ENCODE measurements around the gene ABI3BP. TPM values are rescaled to one million over a fixed set of nuclear protein-coding genes. Genes with fewer than 3 reads are reported as not detected.

The ABI3BP gene
- total RNA-seq, 4 donors from 2014 or later = 12.3 to 57.8 (median 22.0) TPM

- 90 to 96% methylated on average over 2 of the region's 2 CpGs for WGBS, 2 donors
These were observed 217.0 kb downstream of the ABI3BP start for GRCh38 chr3:100776097-100776729.

GRCh38 chr3:100775669-100776068 is 217.6 kb downstream of the ABI3BP start:
- intact Hi-C loops (cut with DNase I; ENCODE audit: low total_unique reads) = loop anchor here (1.0 kb wide), 1 partner anchor 20 kb away; no protein-coding TSS in a partner anchor
- no peak overlapping the region for H3K4me3 ChIP-seq (ENCODE audit: low read depth, poor library complexity, severe bottlenecking)
- TF ChIP-seq CTCF (IDR thresholded peaks at IDR 0.05) (no peak), POLR2A (IDR thresholded peaks at IDR 0.05) (no peak)
- no peak for DNase-seq (ENCODE audit: low spot score in 2 of 2)

More at GRCh38 chr3:100776097-100776729, 217.0 kb downstream of the ABI3BP start:
- no peak overlapping the region for H3K4me3 ChIP-seq (ENCODE audit: low read depth, poor library complexity, severe bottlenecking)
- intact Hi-C loops (cut with DNase I; ENCODE audit: low total_unique reads) = loop anchor here (1.0 kb wide), 1 partner anchor 19 kb away; no protein-coding TSS in a partner anchor
- no peak for TF ChIP-seq CTCF (IDR thresholded peaks at IDR 0.05)
- no peak for TF ChIP-seq POLR2A (IDR thresholded peaks at IDR 0.05)
- DNase-seq (ENCODE audit: low spot score in 2 of 2) = no peak

- WGBS, 2 donors = 82 to 85% methylated on average over 3 of the region's 3 CpGs
- H3K4me3 ChIP-seq (ENCODE audit: low read depth, poor library complexity, severe bottlenecking) = no peak overlapping the region
- intact Hi-C loops (cut with DNase I; ENCODE audit: low total_unique reads) = no loop called here
- TF ChIP-seq CTCF (IDR thresholded peaks at IDR 0.05) (no peak), POLR2A (IDR thresholded peaks at IDR 0.05) (no peak)
- DNase-seq (ENCODE audit: low spot score in 2 of 2) = no peak
These were observed 218.0 kb downstream of the ABI3BP start for GRCh38 chr3:100775226-100775625.

GRCh38 chr3:100769693-100770092 is 223.5 kb downstream of the ABI3BP start:
- no peak overlapping the region for H3K4me3 ChIP-seq (ENCODE audit: low read depth, poor library complexity, severe bottlenecking)
- TF ChIP-seq POLR2A (IDR thresholded peaks at IDR 0.05) (no peak), CTCF (IDR thresholded peaks at IDR 0.05) (no peak)
- DNase-seq (ENCODE audit: low spot score in 2 of 2) = no peak
- intact Hi-C loops (cut with DNase I; ENCODE audit: low total_unique reads) = no loop called here
- 80 to 86% methylated on average over 3 of the region's 3 CpGs for WGBS, 2 donors

- DNase-seq (ENCODE audit: low spot score in 2 of 2) = no peak
- H3K4me3 ChIP-seq (ENCODE audit: low read depth, poor library complexity, severe bottlenecking) = no peak overlapping the region
- intact Hi-C loops (cut with DNase I; ENCODE audit: low total_unique reads) = no loop called here
- 57 to 63% methylated on average over 2 of the region's 2 CpGs for WGBS, 2 donors
- no peak for TF ChIP-seq CTCF (IDR thresholded peaks at IDR 0.05)
- TF ChIP-seq POLR2A (IDR thresholded peaks at IDR 0.05) = no peak
These were observed 227.2 kb downstream of the ABI3BP start for GRCh38 chr3:100766069-100766468.
